ENCODE results near the gene CARNS1.
A peak's percentile ranks its signal among the peaks of the same experiment; 100 is the strongest.

The CARNS1 gene

GRCh38 chr11:67376063-67376820 lies 39.2 kb upstream of the CARNS1 start:
- DNase-seq: no peak

DNA sequence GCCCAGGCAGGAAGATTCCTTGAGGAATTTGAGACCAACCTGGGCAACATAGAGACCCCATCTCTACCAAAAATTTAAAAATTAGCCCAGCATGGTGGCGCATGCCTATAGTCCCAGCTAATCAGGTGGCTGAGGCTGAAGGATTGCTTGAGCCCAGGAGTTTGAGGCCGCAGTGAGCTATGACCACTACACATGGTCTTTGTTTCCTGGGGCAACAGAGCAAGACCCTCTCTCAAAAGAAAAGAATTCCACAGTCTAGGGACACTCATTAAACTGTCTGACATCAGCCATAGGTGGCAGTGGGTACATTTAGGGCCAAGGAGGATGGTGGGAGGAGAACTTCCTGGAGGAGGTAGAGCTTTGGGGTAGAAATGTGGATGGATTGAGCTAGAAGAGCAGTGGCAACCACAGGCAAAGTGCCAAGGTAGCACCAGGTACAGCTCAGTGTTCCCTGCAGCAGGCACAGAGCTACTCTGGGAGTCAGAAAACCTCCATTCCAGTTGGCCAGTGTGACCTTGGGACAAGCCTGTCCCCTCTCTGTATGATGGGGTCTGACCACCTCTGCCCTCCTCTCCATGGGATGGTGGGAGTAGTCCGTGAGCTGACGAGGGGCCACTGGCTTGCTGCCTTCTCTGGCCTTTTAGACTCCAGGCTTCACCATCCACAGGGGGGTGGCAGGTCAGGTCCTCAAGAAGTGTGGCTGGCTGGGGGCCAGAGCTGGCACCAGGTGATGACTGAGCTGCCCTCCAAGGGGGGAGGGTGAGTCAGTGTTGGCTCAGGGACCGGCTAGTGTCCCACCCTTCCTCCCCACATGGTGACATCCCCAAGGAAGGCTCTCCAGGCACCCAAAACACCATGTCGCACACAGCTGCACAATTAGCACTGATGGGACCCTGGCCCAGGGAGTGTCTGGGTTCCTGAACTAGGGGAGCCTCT lies 38.3 kb upstream of the CARNS1 start:
- no peak for DNase-seq

DNA sequence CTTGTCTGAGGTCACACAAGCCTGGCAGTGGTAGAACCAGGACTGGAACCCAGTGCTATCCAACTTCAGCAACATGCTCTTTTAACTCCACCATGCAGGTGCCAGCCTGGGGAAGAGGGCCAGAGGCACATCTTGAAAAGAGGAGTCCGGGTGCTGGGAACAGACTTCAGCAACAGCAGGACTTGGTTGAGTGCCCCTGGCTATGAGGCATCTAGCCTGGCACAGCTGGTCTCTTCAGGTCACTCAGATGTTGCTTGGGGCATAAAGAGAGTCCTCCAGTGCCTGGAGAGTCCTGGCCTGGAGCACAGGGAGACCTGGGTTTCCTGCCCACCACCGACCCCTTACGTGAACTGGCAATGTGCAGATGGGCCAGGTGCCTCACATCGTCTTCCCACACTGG lies 36.9 kb upstream of the CARNS1 start:
- DNase-seq: no peak

GRCh38 chr11:67379061-67380058 lies 36.1 kb upstream of the CARNS1 start:
- no peak for DNase-seq

GRCh38 chr11:67381244-67381972 lies 34.1 kb upstream of the CARNS1 start:
- no peak for DNase-seq

GRCh38 chr11:67382276-67383136 lies 33.0 kb upstream of the CARNS1 start:
- peak; percentile 79 to 87 for DNase-seq

DNA sequence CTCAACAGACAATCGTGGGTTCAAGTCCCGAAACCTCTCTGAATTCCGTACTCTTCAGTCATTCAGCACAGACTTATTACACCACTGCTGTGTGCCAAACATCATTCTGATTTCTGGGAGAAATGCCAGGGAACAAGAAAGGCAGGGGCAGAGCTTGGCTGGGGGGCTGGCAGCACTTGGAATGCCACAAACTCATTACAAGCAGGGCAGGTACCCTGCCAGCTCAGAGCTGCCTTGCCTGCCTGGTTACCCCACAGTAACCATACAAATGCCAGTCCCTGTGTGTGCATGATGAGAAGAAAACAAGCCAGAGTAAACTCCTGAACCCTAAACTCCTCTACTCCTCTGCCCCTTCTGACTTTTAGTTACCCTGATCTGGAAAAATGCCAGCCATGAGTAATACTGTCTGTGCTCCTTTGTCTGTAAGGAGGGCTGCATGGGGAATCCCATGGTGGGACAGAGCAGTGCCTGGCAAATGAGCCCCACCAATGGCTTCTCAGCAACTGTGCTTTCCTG lies 30.6 kb upstream of the CARNS1 start:
- DNase-seq: no peak

DNA sequence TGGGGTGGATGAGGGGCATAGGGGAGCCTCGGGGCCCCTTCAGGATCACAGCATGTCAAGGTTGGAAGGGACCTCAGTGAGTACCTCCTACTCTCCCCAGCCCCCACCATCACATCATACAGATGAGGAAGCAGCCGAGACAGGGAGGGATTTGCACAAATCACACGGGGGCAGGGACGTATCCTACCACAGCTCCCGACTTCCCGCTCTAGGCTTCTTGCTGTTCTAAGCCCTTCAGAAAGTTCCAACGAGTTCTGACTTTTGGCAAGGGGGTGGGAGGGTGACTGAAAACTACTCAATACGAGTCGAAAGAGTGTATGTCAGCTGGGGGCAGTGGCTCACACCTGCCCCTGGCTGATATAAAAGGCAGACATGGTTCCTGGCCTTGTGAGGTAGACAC lies 28.4 kb upstream of the CARNS1 start:
- no peak for DNase-seq

DNA sequence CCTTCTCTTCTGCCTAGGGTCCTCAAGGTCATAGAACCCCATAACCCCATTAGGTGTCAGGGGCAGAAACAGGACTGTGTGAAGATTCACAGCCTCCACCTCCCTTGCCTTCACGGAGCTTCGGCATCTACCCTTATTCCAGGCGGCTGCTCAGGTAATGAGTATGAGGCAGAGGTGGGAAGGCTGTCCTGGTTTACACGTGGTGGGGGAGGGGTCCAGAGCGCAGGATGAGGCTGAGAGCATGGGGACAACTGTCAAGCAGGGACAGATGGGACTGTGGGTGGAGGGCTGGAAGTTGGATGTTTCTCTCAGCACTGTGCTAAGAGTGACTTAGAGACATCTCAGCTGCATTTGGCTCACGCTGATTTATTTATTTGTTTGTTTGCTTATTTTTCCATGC lies 28.0 kb upstream of the CARNS1 start:
- DNase-seq: no peak

DNA sequence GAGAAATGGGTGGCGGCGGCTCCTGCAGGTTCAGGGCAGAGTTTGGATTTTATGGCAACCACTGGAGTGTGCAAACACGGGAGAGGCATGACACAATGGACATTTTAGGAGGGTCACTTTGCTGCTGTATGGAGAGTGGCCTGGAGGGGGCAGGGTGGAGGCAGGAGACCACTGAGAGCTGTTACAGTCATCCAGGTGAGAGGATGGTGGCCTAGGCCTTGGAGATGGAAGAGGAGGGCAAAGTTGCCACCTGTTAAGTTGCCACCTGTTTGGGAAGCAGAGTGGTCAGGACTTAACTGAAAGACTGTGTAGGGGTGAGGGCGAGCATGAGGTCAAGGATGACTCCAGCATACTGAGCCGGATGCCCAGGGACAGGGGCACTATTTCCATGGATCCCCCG lies 26.0 kb upstream of the CARNS1 start:
- DNase-seq: peak; percentile 45 to 60

DNA sequence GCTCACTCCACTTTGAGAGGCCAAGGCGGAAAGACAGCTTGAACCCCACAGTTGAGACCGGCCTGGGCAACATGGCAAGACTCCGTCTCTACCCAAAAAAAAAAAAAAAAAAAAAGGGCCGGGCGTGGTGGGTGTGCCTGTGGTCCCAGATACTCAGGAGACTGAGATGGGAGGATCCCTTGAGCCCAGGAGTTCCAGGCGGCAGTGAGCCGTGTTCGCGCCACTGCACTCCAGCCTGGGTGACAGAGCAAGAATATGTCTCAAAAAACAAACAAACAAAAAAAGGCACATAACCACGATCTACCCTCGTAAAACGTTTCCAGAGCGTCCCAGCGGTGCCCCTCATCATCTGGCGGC lies 24.6 kb upstream of the CARNS1 start:
- DNase-seq: no peak

DNA sequence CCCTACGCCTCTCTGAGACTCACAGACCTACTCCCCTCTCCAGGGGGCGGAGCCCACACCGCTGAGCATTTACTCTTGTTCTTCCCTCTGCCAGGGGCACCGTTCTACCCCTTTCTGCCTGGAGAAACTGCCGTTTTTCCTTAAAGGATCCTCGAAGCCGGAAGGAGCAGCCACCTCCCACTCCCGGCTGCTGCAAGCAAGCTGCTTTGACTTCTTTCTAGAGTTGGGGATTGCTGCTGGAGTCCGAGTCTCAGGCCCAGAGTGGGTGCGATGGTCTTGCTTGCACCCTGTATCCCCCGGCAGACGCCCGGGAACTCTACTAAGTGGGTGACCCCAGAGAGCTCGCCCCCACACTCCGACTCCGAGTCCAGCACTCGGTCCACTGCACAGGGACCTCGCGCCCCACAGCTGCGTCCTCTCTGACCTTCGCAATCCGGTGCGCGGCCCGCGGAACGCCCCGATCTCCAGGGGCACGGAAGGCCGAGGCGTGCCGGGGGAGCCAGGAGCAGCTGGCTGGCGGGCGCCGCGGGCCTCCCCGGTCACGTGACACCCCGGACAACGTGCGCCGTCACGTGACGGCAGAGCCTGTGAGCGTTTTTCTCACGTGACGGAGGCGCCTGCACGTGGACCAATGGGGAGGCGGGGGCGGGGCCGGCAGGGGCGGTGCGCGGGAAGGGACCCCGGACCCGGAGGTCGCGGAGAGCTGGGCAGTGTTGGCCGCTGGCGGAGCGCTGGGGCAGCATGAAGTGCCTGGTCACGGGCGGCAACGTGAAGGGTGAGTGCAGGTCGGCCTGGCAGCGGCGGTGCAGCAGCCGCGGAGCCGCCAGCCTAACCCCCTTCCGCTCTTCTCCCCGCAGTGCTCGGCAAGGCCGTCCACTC lies 23.9 kb upstream of the CARNS1 start, which contains the start of gene RAD9A:
Gene RAD9A (plus strand): TSS at position 683 of the 879 bp plus-strand sequence. CDS start 59 bp downstream, at position 742.
- peak; percentile 89 to 93 for DNase-seq

DNA sequence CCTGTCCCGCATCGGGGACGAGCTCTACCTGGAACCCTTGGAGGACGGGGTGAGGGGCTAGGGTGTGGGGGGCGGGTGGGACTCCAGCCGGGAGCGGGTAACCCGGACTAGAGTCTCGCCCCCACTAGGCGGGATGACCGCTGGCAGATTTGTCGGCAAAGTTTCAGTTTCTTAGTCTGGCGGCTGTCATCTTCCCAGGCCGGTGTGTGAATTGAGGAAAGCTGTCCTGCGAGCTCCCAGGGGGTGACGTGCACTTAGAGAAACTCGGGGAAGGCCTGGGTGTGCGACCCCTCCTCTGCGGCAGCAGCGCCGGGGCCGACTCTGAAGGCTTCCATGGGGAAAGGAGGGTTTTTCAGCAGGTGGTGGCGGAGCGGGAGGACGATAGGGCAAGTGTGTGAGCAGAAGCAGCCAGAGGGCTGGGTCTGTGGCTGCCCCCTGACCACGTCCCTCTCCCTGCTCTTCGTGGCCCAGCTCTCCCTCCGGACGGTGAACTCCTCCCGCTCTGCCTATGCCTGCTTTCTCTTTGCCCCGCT lies 23.2 kb upstream of the CARNS1 start:
- no peak for DNase-seq

DNA sequence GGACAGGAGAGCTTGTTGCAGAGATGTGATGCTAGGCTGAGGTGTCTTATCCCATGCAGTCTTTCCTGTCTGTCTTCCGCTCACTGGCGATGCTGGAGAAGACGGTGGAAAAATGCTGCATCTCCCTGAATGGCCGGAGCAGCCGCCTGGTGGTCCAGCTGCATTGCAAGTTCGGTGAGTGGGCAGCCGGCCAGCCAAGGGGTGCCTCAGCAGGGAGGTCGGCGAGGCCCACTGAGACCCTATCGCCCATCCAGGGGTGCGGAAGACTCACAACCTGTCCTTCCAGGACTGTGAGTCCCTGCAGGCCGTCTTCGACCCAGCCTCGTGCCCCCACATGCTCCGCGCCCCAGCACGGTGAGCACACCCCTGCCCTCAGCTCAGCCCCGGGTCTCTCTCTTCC lies 22.0 kb upstream of the CARNS1 start:
- no peak for DNase-seq

DNA sequence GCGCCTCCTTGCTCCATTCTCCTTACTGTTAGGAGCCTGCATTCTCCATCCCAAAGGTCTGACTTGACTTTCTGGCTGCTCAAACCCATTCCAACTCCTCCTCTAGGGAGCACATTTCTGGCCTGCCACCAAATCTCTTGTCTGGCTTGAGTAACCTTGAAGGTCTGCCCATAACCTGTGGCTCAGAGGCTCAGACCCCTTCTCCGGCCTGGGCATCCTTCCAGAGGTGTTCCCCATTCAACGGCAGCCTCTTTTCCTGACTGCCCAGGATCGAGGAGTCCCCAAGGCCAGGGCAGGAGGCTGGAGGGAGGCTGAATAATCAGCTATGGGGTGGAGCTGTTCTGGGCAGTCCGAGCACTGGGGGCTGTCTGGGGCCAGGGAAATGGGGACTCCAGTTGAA lies 21.5 kb upstream of the CARNS1 start:
- no peak for DNase-seq

DNA sequence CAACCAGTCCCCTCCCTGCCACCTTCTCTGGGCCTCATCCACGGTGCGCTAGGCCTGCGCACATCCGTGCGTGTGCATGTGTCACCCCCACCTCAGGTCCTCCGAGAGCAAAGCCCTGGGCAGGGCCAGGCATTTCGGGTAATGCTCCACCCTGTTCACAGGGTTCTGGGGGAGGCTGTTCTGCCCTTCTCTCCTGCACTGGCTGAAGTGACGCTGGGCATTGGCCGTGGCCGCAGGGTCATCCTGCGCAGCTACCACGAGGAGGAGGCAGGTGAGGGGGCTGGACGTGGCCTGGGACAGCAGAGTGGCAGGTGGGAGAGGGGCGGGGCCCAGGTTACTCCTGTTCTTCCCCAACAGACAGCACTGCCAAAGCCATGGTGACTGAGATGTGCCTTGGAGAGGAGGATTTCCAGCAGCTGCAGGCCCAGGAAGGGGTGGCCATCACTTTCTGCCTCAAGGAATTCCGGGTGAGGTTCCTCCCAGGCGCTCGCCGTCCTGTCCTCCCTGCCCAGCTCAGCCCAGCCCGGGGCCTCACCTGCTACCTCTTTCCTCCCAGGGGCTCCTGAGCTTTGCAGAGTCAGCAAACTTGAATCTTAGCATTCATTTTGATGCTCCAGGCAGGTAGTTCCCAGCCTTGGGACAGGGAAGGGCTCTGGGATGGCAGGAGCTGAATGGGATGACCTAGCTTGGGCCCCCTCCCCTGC lies 19.8 kb upstream of the CARNS1 start:
- DNase-seq: no peak

DNA sequence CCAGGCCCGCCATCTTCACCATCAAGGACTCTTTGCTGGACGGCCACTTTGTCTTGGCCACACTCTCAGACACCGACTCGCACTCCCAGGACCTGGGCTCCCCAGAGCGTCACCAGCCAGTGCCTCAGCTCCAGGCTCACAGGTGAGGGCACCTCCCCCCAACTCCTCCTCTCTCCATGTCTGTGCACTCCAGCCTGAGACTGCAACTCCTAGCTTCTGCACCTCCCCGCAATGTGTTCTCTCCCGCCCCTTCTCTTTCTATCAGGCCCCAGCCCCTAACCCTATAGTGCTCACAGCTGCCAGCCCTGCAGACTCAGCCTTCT lies 19.3 kb upstream of the CARNS1 start:
- no peak for DNase-seq

GRCh38 chr11:67396587-67397389 lies 18.7 kb upstream of the CARNS1 start:
- no peak for DNase-seq

Measured in activated CD4-positive, alpha-beta T cell treated with anti-CD3 and anti-CD28 coated beads for 4 hours (primary cell).